B cell (primary cell): ENCODE data around the gene PSMD1. TPM values are rescaled to one million over a fixed set of nuclear protein-coding genes. Genes with fewer than 3 reads are reported as not detected.

ENCODE experiments used
- ATAC-seq: fragments of 200-7000 bp; cut with Tn5 transposase; one replicate; pipeline ENCODE4 v1.10.0; 2021; ENCODE audit warnings: low read depth, mild to moderate bottlenecking, moderate number of reproducible peaks, moderate library complexity
- CTCF ChIA-PET: fragments of 350-600 bp; sonication (Branson Sonifier 250); formaldehyde crosslinking; loops from one replicate; lab custom pipeline; 2021; ENCODE audit warnings: antibody characterized with exemption, inconsistent platforms; lab: Charles Lee
- POLR2A ChIA-PET: fragments of 350-600 bp; sonication (Branson Sonifier 250); formaldehyde crosslinking; loops from one replicate; lab custom pipeline; 2021; ENCODE audit warnings: antibody characterized with exemption; lab: Charles Lee
- DNase-seq: peaks from one replicate; pipeline ENCODE4 v3.0.0; 2013
- H2AFZ ChIP-seq: 2 replicates; pipeline ENCODE4 v1.6.1; 2012; ENCODE audit warnings: mild to moderate bottlenecking, low read depth, low read length; ENCODE audit not compliant: insufficient read depth, poor library complexity, severe bottlenecking
- H3K27ac ChIP-seq, 2 donors: 1 replicate in 1 of 2; 2 replicates in 1 of 2; pipeline ENCODE4 v1.5.1; 2012 to 2013; ENCODE audit warnings: low read length in 2 of 2, mild to moderate bottlenecking in 2 of 2, moderate library complexity in 1 of 2
- H3K27me3 ChIP-seq, 4 experiments: fragments of 200-600 bp in 1 of 4; sonication (generic) in 1 of 4; replicated peaks in 1 of 4; 1 replicate in 2 of 4; 2 replicates in 2 of 4; pipeline versions ENCODE4 v1.6.1 to v1.7.0; 2013 to 2016; ENCODE audit warnings: low read length in 3 of 4, mild to moderate bottlenecking in 2 of 4, mixed read lengths in 1 of 4, moderate library complexity in 1 of 4; ENCODE audit not compliant: insufficient read depth in 4 of 4, control insufficient read depth in 3 of 4; ENCODE audit errors: control extremely low read depth in 1 of 4
- H3K36me3 ChIP-seq, 2 experiments: replicated peaks in 1 of 2; 1 replicate in 1 of 2; 2 replicates in 1 of 2; pipeline versions ENCODE4 v1.6.1 to v1.7.1; 2013; ENCODE audit warnings: low read length in 1 of 2; ENCODE audit not compliant: insufficient read depth in 2 of 2, control insufficient read depth in 1 of 2; ENCODE audit errors: control extremely low read depth in 1 of 2, extremely low read depth in 1 of 2
- H3K4me1 ChIP-seq, 2 donors: fragments of 200-600 bp in 1 of 2; sonication (generic) in 1 of 2; 1 replicate in 1 of 2; 2 replicates in 1 of 2; pipeline versions ENCODE4 v1.5.1 to v1.6.1; 2013 to 2017; ENCODE audit warnings: low read length in 2 of 2; ENCODE audit not compliant: control insufficient read depth in 2 of 2, insufficient read depth in 2 of 2
- H3K4me2 ChIP-seq: replicated peaks from 2 replicates; pipeline ENCODE3; 2012; ENCODE audit warnings: mild to moderate bottlenecking, low read depth, low read length; ENCODE audit not compliant: poor library complexity, severe bottlenecking
- H3K4me3 ChIP-seq, 5 experiments: fragments of 200-600 bp in 1 of 5; sonication (generic) in 1 of 5; 1 replicate in 3 of 5; 2 replicates in 2 of 5; pipeline versions ENCODE4 v1.5.1 to v1.7.0; 2011 to 2016; ENCODE audit warnings: low read length in 4 of 5, mild to moderate bottlenecking in 4 of 5, low read depth in 2 of 5, control low read depth in 1 of 5, moderate library complexity in 1 of 5; ENCODE audit not compliant: insufficient read depth in 1 of 5; ENCODE audit errors: control extremely low read depth in 1 of 5, extremely low read depth in 1 of 5
- H3K79me2 ChIP-seq: fragments of 200-600 bp; sonication (generic); one replicate; pipeline ENCODE4 v1.6.0; 2016; ENCODE audit warnings: low read length; ENCODE audit not compliant: control insufficient read depth, insufficient read depth
- H3K9ac ChIP-seq: fragments of 200-600 bp; sonication (generic); 2 replicates; pipeline ENCODE4 v1.6.1; 2017; ENCODE audit warnings: mild to moderate bottlenecking, low read length, moderate library complexity
- H3K9me3 ChIP-seq, 3 donors: one replicate each; pipeline versions ENCODE4 v1.6.1 to v1.7.1; 2013; ENCODE audit warnings: low read length in 2 of 3; ENCODE audit not compliant: control insufficient read depth in 2 of 3, insufficient read depth in 1 of 3; ENCODE audit errors: control extremely low read depth in 1 of 3
- H4K20me1 ChIP-seq: 2 replicates; pipeline ENCODE4 v1.6.0; 2012; ENCODE audit warnings: mild to moderate bottlenecking, low read length; ENCODE audit not compliant: insufficient read depth, control insufficient read depth, poor library complexity, severe bottlenecking
- H3K27ac Mint-ChIP-seq: one replicate; pipeline ENCODE4 v1.8.0; 2021; ENCODE audit warnings: mixed read lengths
- H3K27me3 Mint-ChIP-seq: one replicate; pipeline ENCODE4 v1.8.0; 2021; ENCODE audit warnings: mixed read lengths
- H3K4me1 Mint-ChIP-seq: one replicate; pipeline ENCODE4 v1.8.0; 2021; ENCODE audit warnings: mixed read lengths
- H3K4me3 Mint-ChIP-seq: one replicate; pipeline ENCODE4 v1.8.0; 2021; ENCODE audit warnings: mixed read lengths
- H3K9me3 Mint-ChIP-seq: one replicate; pipeline ENCODE4 v1.8.0; 2022; ENCODE audit warnings: mixed read lengths; ENCODE audit not compliant: insufficient read depth
- EZH2 ChIP-seq: IDR thresholded peaks from 2 replicates; pipeline ENCODE4 v1.6.1; 2012; ENCODE audit warnings: borderline replicate concordance, low read depth, mild to moderate bottlenecking, moderate library complexity, low read length; ENCODE audit not compliant: insufficient read depth, poor library complexity, severe bottlenecking
- WGBS: methylation state at CpG from one replicate; pipeline ENCODE4 v1.1.5; 2013; ENCODE audit warnings: missing lambda C conversion rate; ENCODE audit not compliant: insufficient coverage; 5-methylcytosine and 5-hydroxymethylcytosine counted together
- intact Hi-C: fragments of 100-400 bp; cut with micrococcal nuclease; formaldehyde crosslinking; loops from one replicate; pipeline ENCODE4 v1.10.0; 2022
- polyA plus RNA-seq: library from polyadenylated mRNA; depleted of rRNA; stranded (reverse); fragments of >200 nt; gene quantifications from 2 replicates; pipeline ENCODE4 v1.2.3, GENCODE V29; 2012
- total RNA-seq, 2 donors: library from RNA; stranded (reverse); fragments of 120-200 nt in 1 of 2; gene quantifications; 1 replicate in 1 of 2; 2 replicates in 1 of 2; pipeline versions ENCODE4 v1.2.3 to v1.2.4, GENCODE V29; 2013 to 2022
- TF ChIP-seq, protein P1 (sequence below): fragments of 200-600 bp; IDR thresholded peaks from one replicate; pipeline ENCODE4 v1.8.0; 2022; ENCODE audit warnings: antibody characterized with exemption, mild to moderate bottlenecking

Gene PSMD1
- total and polyA plus RNA-seq, 2 donors (not counting 1 experiment from before 2014, with no cell fraction given) = 21.5 to 48.2 TPM

DNA sequence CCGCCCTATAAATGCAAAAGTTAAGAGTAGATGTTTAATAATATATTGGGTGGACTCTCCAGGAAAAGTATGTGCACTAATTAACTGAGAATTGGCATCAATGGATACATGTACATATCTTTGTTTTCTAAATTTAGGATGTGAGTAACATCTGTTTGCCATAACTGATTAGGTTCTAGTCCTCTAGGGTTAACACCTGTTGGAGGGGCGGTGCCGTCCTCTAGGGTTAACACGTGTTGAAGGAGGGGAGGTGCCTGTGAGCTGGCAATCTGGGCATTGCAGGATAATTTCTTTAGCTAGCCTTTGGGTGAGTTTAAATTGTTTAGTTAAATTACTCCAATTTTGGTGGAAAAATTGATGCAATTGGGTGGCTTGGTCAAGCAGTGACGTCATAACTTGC is 37.3 kb downstream of the PSMD1 start:
- POLR2A ChIA-PET = no interaction called here
- no peak overlapping the region for H3K4me3 ChIP-seq
- no peak overlapping the region for H3K27ac Mint-ChIP-seq
- peaks cover 2 to 39% of the 10 kb centered on the region in 2 experiments for H3K36me3 ChIP-seq
- intact Hi-C loops = no loop called here
- H3K4me3 Mint-ChIP-seq = no peak overlapping the region
- TF ChIP-seq, protein P1, sequence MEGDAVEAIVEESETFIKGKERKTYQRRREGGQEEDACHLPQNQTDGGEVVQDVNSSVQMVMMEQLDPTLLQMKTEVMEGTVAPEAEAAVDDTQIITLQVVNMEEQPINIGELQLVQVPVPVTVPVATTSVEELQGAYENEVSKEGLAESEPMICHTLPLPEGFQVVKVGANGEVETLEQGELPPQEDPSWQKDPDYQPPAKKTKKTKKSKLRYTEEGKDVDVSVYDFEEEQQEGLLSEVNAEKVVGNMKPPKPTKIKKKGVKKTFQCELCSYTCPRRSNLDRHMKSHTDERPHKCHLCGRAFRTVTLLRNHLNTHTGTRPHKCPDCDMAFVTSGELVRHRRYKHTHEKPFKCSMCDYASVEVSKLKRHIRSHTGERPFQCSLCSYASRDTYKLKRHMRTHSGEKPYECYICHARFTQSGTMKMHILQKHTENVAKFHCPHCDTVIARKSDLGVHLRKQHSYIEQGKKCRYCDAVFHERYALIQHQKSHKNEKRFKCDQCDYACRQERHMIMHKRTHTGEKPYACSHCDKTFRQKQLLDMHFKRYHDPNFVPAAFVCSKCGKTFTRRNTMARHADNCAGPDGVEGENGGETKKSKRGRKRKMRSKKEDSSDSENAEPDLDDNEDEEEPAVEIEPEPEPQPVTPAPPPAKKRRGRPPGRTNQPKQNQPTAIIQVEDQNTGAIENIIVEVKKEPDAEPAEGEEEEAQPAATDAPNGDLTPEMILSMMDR = no peak
- no peak for TF ChIP-seq EZH2
- H3K4me2 ChIP-seq = no peak overlapping the region
- H3K27me3 ChIP-seq = no peaks in the 10 kb centered on the region
- peaks cover 0 to 7% (median 2%) of the 10 kb centered on the region in 3 donors for H3K9me3 ChIP-seq
- H3K27me3 Mint-ChIP-seq = no peaks in the 10 kb centered on the region
- DNase-seq = no peak
- no peak overlapping the region for H3K27ac ChIP-seq
- H2AFZ ChIP-seq = no peak overlapping the region
- ATAC-seq = no peak
- H3K9me3 Mint-ChIP-seq = peaks cover 10% of the 10 kb centered on the region
- no peak overlapping the region for H3K9ac ChIP-seq
- H4K20me1 ChIP-seq = no peaks in the 10 kb centered on the region
- whole genome bisulfite sequencing = 98% methylated on average over 3 of the region's 5 CpGs
- no peaks in the 10 kb centered on the region for H3K79me2 ChIP-seq
- H3K4me1 ChIP-seq = no peaks in the 10 kb centered on the region
- CTCF ChIA-PET = interaction anchor here (2.0 kb wide), 1 partner anchor 10 kb away, joined by 9 read pairs; no protein-coding TSS in a partner anchor
- H3K4me1 Mint-ChIP-seq = no peaks in the 10 kb centered on the region

DNA sequence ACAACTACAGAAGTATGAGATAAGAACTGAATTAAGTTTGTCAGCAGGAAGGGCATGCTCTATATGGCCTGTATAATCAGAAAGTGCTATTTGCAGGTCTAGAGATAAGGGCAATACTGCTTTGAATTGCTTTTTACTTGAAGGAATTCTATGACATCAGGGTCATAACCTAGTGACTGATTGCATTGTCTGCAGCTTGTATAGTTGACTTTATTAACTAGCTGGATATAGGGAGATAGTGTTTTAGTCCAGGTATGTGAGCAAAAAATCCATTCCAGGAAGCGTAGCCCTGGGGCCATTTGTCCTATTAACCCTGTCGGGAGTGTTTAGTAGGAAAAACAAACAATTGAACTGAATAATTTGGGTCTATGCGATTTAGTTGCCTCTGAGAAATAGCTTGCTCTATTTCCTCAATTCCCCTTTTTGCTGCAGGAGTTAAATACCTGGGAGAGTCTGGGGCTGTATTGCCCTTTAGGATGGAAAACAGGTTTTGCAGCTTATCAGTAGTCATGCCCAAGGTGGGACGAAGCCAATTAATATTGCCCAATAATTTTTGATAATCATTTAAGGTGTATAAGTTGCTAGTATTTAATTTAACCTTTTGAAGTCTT is 38.2 kb downstream of the PSMD1 start:
- H3K9ac ChIP-seq = no peak overlapping the region
- ChIA-PET CTCF (interaction anchor here (1.0 to 2.0 kb wide), 2 partner anchors 9 to 357 kb away, joined by 3 to 9 read pairs; no protein-coding TSS in a partner anchor), POLR2A (no interaction called here)
- WGBS = no CpG with 5 or more reads among the region's 4 CpGs
- H3K9me3 ChIP-seq = peaks cover 2 to 16% (median 4%) of the 10 kb centered on the region in 3 donors
- H3K4me3 ChIP-seq = no peak overlapping the region
- no peaks in the 10 kb centered on the region for H3K4me1 Mint-ChIP-seq
- ATAC-seq = no peak
- H2AFZ ChIP-seq = no peak overlapping the region
- intact Hi-C loops = no loop called here
- no peaks in the 10 kb centered on the region for H3K27me3 Mint-ChIP-seq
- no peak overlapping the region for H3K4me3 Mint-ChIP-seq
- H3K79me2 ChIP-seq = no peaks in the 10 kb centered on the region
- no peaks in the 10 kb centered on the region for H4K20me1 ChIP-seq
- H3K9me3 Mint-ChIP-seq = peaks cover 11% of the 10 kb centered on the region
- no peak for TF ChIP-seq EZH2
- TF ChIP-seq, protein P1 = no peak
- no peak overlapping the region for H3K27ac Mint-ChIP-seq
- H3K27ac ChIP-seq = no peak overlapping the region
- H3K27me3 ChIP-seq = no peaks in the 10 kb centered on the region
- DNase-seq = no peak
- H3K36me3 ChIP-seq = peaks cover 4 to 46% of the 10 kb centered on the region in 2 experiments
- H3K4me2 ChIP-seq = no peak overlapping the region
- H3K4me1 ChIP-seq = no peaks in the 10 kb centered on the region
